HEK293 (cell line): ENCODE results near the gene RTN4.

ENCODE experiments used
- CTCF ChIA-PET: fragments of 350-600 bp; formaldehyde crosslinking; extraction: SDS; loops from one replicate; lab custom pipeline; 2021; ENCODE audit warnings: antibody characterized with exemption; lab: Yijun Ruan, JAX
- POLR2A ChIA-PET: fragments of 300-600 bp; formaldehyde crosslinking; extraction: SDS; loops from one replicate; lab custom pipeline; 2020; ENCODE audit warnings: antibody characterized with exemption, inconsistent platforms; lab: Yijun Ruan, JAX
- H3K27ac ChIP-seq: fragments of 200-500 bp; sonication (Bioruptor generic); 2 replicates; pipeline ENCODE4 v1.5.1; 2014; ENCODE audit warnings: low read depth, low read length, control low read depth, inconsistent platforms; ENCODE audit errors: extremely low read depth
- H3K36me3 ChIP-seq, 2 experiments: fragments of 200-500 bp in 1 of 2; sonication (Bioruptor generic) in 1 of 2; 1 replicate in 1 of 2; 2 replicates in 1 of 2; pipeline ENCODE4 v1.5.1; 2014 to 2017; ENCODE audit warnings: inconsistent platforms in 2 of 2, low read length in 2 of 2; ENCODE audit not compliant: control insufficient read depth in 2 of 2, insufficient read depth in 1 of 2
- H3K4me1 ChIP-seq: fragments of 200-500 bp; sonication (Bioruptor generic); 2 replicates; pipeline ENCODE4 v1.5.1; 2014; ENCODE audit warnings: mild to moderate bottlenecking, low read length, inconsistent platforms; ENCODE audit not compliant: control insufficient read depth, insufficient read depth
- H3K4me3 ChIP-seq: 2 replicates; pipeline ENCODE4 v1.5.1; 2011; ENCODE audit warnings: low read depth, mild to moderate bottlenecking, control low read depth, low read length, moderate library complexity
- H3K9me3 ChIP-seq: fragments of 200-500 bp; sonication (Bioruptor generic); 2 replicates; pipeline ENCODE4 v1.5.1; 2014; ENCODE audit warnings: low read depth, low read length, inconsistent platforms; ENCODE audit not compliant: control insufficient read depth, insufficient read depth
- ATF2 ChIP-seq: fragments of 450-650 bp; formaldehyde crosslinking; IDR thresholded peaks from 2 replicates; pipeline ENCODE4 v1.5.1; 2016; ENCODE audit warnings: missing biosample characterization, missing genetic modification characterization, low read depth
- GLIS1 ChIP-seq: fragments of 450-650 bp; formaldehyde crosslinking; IDR thresholded peaks from 2 replicates; pipeline ENCODE4 v1.5.1; 2016; ENCODE audit warnings: missing biosample characterization, missing genetic modification characterization
- OVOL3 ChIP-seq: fragments of 450-650 bp; formaldehyde crosslinking; IDR thresholded peaks from 2 replicates; pipeline ENCODE4 v1.5.1; 2016; ENCODE audit warnings: missing biosample characterization, missing genetic modification characterization
- PRDM2 ChIP-seq: fragments of 450-650 bp; formaldehyde crosslinking; IDR thresholded peaks from 2 replicates; pipeline ENCODE4 v1.5.1; 2016; ENCODE audit warnings: missing biosample characterization, missing genetic modification characterization, borderline replicate concordance
- PRDM6 ChIP-seq: fragments of 450-650 bp; formaldehyde crosslinking; IDR thresholded peaks from 2 replicates; pipeline ENCODE4 v1.5.1; 2017; ENCODE audit warnings: missing biosample characterization, missing genetic modification characterization
- SALL2 ChIP-seq: fragments of 450-650 bp; formaldehyde crosslinking; IDR thresholded peaks from 2 replicates; pipeline ENCODE4 v1.5.0; 2017; ENCODE audit warnings: missing biosample characterization, mild to moderate bottlenecking, missing genetic modification characterization, borderline replicate concordance
- SCRT2 ChIP-seq: fragments of 450-650 bp; formaldehyde crosslinking; IDR thresholded peaks from 2 replicates; pipeline ENCODE4 v1.5.1; 2016; ENCODE audit warnings: missing biosample characterization, missing genetic modification characterization
- WT1 ChIP-seq: fragments of 450-650 bp; formaldehyde crosslinking; IDR thresholded peaks from 2 replicates; pipeline ENCODE4 v1.5.1; 2016; ENCODE audit warnings: missing biosample characterization, missing genetic modification characterization
- ZBTB1 ChIP-seq: fragments of 450-650 bp; formaldehyde crosslinking; IDR thresholded peaks from 2 replicates; pipeline ENCODE4 v1.5.1; 2016; ENCODE audit warnings: missing biosample characterization, missing genetic modification characterization
- ZBTB48 ChIP-seq: fragments of 450-650 bp; formaldehyde crosslinking; IDR thresholded peaks from 2 replicates; pipeline ENCODE4 v1.5.1; 2016; ENCODE audit warnings: missing biosample characterization, missing genetic modification characterization
- ZBTB49 ChIP-seq: fragments of 450-650 bp; formaldehyde crosslinking; IDR thresholded peaks from 2 replicates; pipeline ENCODE4 v1.5.1; 2016; ENCODE audit warnings: missing biosample characterization, missing genetic modification characterization, low read depth
- ZNF112 ChIP-seq: fragments of 450-650 bp; formaldehyde crosslinking; IDR thresholded peaks from 2 replicates; pipeline ENCODE4 v1.5.0; 2017; ENCODE audit warnings: missing biosample characterization, missing genetic modification characterization
- ZNF140 ChIP-seq: fragments of 450-650 bp; formaldehyde crosslinking; IDR thresholded peaks from 2 replicates; pipeline ENCODE4 v1.5.1; 2016; ENCODE audit warnings: missing biosample characterization, missing genetic modification characterization
- ZNF16 ChIP-seq: fragments of 450-650 bp; formaldehyde crosslinking; IDR thresholded peaks from 2 replicates; pipeline ENCODE4 v1.5.1; 2016; ENCODE audit warnings: low read depth, missing biosample characterization, missing genetic modification characterization
- ZNF169 ChIP-seq: fragments of 450-650 bp; formaldehyde crosslinking; IDR thresholded peaks from 2 replicates; pipeline ENCODE4 v1.5.1; 2016; ENCODE audit warnings: missing biosample characterization, missing genetic modification characterization
- ZNF26 ChIP-seq: fragments of 450-650 bp; formaldehyde crosslinking; IDR thresholded peaks from 2 replicates; pipeline ENCODE4 v1.5.1; 2016; ENCODE audit warnings: missing biosample characterization, missing genetic modification characterization
- ZNF292 ChIP-seq: fragments of 450-650 bp; formaldehyde crosslinking; IDR thresholded peaks from 2 replicates; pipeline ENCODE4 v1.5.1; 2016; ENCODE audit warnings: low read depth, missing biosample characterization, missing genetic modification characterization, borderline replicate concordance
- ZNF416 ChIP-seq: fragments of 450-650 bp; formaldehyde crosslinking; IDR thresholded peaks from 2 replicates; pipeline ENCODE4 v1.5.1; 2016; ENCODE audit warnings: missing biosample characterization, missing genetic modification characterization
- ZNF501 ChIP-seq: fragments of 450-650 bp; formaldehyde crosslinking; IDR thresholded peaks from 2 replicates; pipeline ENCODE4 v1.5.1; 2016; ENCODE audit warnings: missing biosample characterization, missing genetic modification characterization
- ZNF510 ChIP-seq: fragments of 450-650 bp; formaldehyde crosslinking; IDR thresholded peaks from 2 replicates; pipeline ENCODE4 v1.5.1; 2018; ENCODE audit warnings: mild to moderate bottlenecking, missing genetic modification characterization, missing biosample characterization; ENCODE audit not compliant: insufficient replicate concordance
- ZNF529 ChIP-seq: fragments of 450-650 bp; formaldehyde crosslinking; IDR thresholded peaks from 2 replicates; pipeline ENCODE4 v1.5.1; 2017; ENCODE audit warnings: missing genetic modification characterization, missing biosample characterization; ENCODE audit not compliant: insufficient replicate concordance
- ZNF843 ChIP-seq: fragments of 450-650 bp; formaldehyde crosslinking; IDR thresholded peaks from 2 replicates; pipeline ENCODE4 v1.5.1; 2016; ENCODE audit warnings: missing biosample characterization, missing genetic modification characterization

The RTN4 gene

GRCh38 chr2:55051026-55051866 lies 995 bp upstream of the RTN4 start:
- Histone ChIP-seq H3K4me1 (peaks cover 3% of the 10 kb centered on the region; the same call in 1 of the 2 replicates), H3K27ac (peak overlapping the region; percentile 93), H3K9me3 (no peaks in the 10 kb centered on the region), H3K4me3 (peak overlapping the region; percentile 51), H3K36me3 (peaks cover 0 to 5% of the 10 kb centered on the region in 2 experiments; a peak in 1 of 3 replicates)
- POLR2A ChIA-PET = interaction anchor here (0.6 to 2.4 kb wide), 37 partner anchors 10 to 567 kb away, joined by 3 to 19 read pairs (median 5); partner anchors contain the start of gene CFAP36
- CTCF ChIA-PET = interaction anchor here (0.6 to 6.1 kb wide), 9 partner anchors 11 to 175 kb away, joined by 3 to 69 read pairs (median 3); no protein-coding TSS in a partner anchor
- no peak for TF ChIP-seq ZNF112 (tag by site-specific recombination)
- no peak for TF ChIP-seq PRDM2 (tag by site-specific recombination)
- TF ChIP-seq ZNF510 (tag by site-specific recombination) = no peak
- 0 out of 2 replicates have a peak, but pooled peaks have one; percentile 7 for TF ChIP-seq WT1 (tag by site-specific recombination)
- TF ChIP-seq GLIS1 (tag by site-specific recombination) = no peak
- TF ChIP-seq ZNF529 (tag by site-specific recombination) = no peak
- no peak for TF ChIP-seq ZNF843
- TF ChIP-seq ZNF501 = no peak
- TF ChIP-seq ZBTB48 (tag by site-specific recombination) = peak; percentile 89
- TF ChIP-seq ZBTB49 = no peak
- TF ChIP-seq OVOL3 = no peak
- TF ChIP-seq ZNF416 (tag by site-specific recombination) = no peak
- no peak for TF ChIP-seq ZNF16 (tag by site-specific recombination)
- no peak for TF ChIP-seq ATF2 (tag by site-specific recombination)
- TF ChIP-seq ZNF140 (tag by site-specific recombination) = no peak
- no peak for TF ChIP-seq SALL2
- TF ChIP-seq ZNF26 (tag by site-specific recombination) = no peak
- no peak for TF ChIP-seq ZBTB1 (tag by site-specific recombination)
- no peak for TF ChIP-seq ZNF169 (tag by site-specific recombination)
- peak; percentile 34; the same call in 1 of the 2 replicates for TF ChIP-seq SCRT2 (tag by site-specific recombination)
- 0 out of 2 replicates have a peak, but pooled peaks have one; percentile 29 for TF ChIP-seq PRDM6 (tag by site-specific recombination)
- no peak for TF ChIP-seq ZNF292 (tag by site-specific recombination)
